Measurements from ENCODE around the gene GABPB2.

DNA sequence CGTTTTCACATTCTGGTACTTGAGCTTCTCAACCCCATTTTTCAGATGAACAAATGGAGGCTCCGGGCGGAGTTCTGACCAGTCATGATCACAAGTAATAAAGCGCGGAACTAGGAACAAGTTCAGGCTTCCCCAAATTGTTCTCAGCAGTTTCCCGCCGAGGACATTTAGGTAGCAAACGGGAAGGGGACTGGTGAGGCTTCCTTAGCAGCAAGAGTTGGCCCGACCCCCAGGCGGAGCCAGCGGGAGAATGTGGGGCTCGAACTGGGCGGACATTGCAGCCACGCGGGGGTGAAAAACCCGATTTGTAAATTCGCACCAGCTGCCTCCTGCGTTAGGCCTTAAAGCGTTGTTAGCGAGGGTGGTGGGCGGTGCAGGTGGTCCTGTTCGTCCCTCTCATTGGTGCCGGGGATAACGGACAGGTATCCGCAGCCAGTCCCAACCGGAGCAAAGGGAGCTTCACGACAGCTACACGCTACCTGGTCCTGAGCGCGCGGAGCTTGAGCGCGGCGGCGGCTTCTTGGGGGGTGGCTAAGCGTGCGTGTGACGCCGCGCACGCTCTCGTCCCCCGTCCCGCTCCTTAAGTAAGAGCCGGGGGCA lies 60.5 kb downstream of the GABPB2 start:
- TF ChIP-seq POLR2A (IDR thresholded peaks at IDR 0.05; ENCODE audit: low read depth, low read length) (no peak), POLR2AphosphoS5 (IDR thresholded peaks at IDR 0.05; ENCODE audit: low read depth, low read length) (no peak), SPI1 (IDR thresholded peaks at IDR 0.05; ENCODE audit: low read depth, low read length) (no peak), TAF1 (IDR thresholded peaks at IDR 0.05; ENCODE audit: low read depth, low read length) (no peak), PAX5 (IDR thresholded peaks at IDR 0.05; ENCODE audit: insufficient read depth, low read length, severe bottlenecking) (no peak), POU2F2 (IDR thresholded peaks at IDR 0.05; ENCODE audit: low read depth, low read length) (no peak)
